ENCODE data around the gene GFPT2. TPM values are rescaled to one million over a fixed set of nuclear protein-coding genes. Genes with fewer than 3 reads are reported as not detected.

Gene GFPT2
- total and polyA plus RNA-seq, 2 of the 4 experiments (the other 2 are of a cell fraction), result 20.3 to 20.8 TPM

DNA sequence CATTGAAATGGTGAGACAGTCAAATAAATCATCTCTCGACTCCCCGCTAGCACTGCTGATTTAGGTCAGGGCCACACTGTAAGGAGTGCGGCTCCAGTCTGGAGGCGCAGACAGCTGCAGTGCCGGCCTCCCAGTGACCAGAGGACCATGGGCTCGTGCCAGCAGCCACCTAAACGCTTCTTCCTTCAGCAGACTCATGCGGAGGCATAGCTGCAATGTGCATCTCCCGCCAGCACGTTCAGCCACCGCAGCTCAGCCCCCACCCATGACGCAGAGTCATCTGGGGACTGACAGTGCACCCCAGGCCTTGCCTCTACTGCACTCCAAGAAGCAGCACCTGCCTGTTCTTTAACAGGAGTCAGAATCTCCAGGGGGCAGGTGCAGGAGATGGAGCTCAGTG, 47.7 kb downstream of the GFPT2 start:
- no peak overlapping the region for H3K14ac ChIP-seq (replicated peaks; ENCODE audit: low read depth, low read length)
- no peak overlapping the region for H2AFZ ChIP-seq (replicated peaks; ENCODE audit: low read length, poor library complexity)
- POLR2A ChIA-PET (ENCODE audit: unreplicated experiment), result no interaction called here
- peaks cover 7% of the 10 kb centered on the region; the same call in 1 of the 2 replicates for H3K9me1 ChIP-seq (ENCODE audit: insufficient read depth, low read length)
- H2BK20ac ChIP-seq (ENCODE audit: low read depth, low read length), result no peak overlapping the region
- H3K9me3 ChIP-seq (ENCODE audit: control insufficient read depth, insufficient read depth, low read length), result no peaks in the 10 kb centered on the region
- H3K4me3 ChIP-seq (ENCODE audit: insufficient read depth, low read depth, low read length), result no peak overlapping the region
- H3K4me2 ChIP-seq (ENCODE audit: low read depth, low read length), result no peak overlapping the region
- intact Hi-C loops (cut with micrococcal nuclease) (no loop called here), dilution Hi-C loops (cut with HindIII; ENCODE audit: low sequenced_read_pairs, unreplicated experiment) (no loop called here), in situ Hi-C loops (cut with MboI; ENCODE audit: low sequenced_read_pairs) (no loop called here)
- H4K91ac ChIP-seq (ENCODE audit: insufficient read depth, low read depth, low read length), result no peak overlapping the region
- no peak overlapping the region for H4K5ac ChIP-seq (ENCODE audit: low read depth, low read length)
- no peak overlapping the region for H3K4ac ChIP-seq (ENCODE audit: low read depth, low read length)
- DNase-seq (no peak), ATAC-seq (ENCODE audit: low read depth) (no peak)
- no peak overlapping the region for H2AK5ac ChIP-seq (ENCODE audit: low read depth, low read length)
- no peak overlapping the region for H3K18ac ChIP-seq (ENCODE audit: low read depth, low read length)
- no peak overlapping the region for H2AK9ac ChIP-seq (replicated peaks; ENCODE audit: low read depth, low read length, poor library complexity)
- peaks cover 18% of the 10 kb centered on the region for H3K36me3 ChIP-seq (ENCODE audit: control insufficient read depth, insufficient read depth, low read length)
- no peak overlapping the region for H4K8ac ChIP-seq (ENCODE audit: low read depth in 2 of 2, low read length in 2 of 2)
- no peak for TF ChIP-seq MAZ (IDR thresholded peaks at IDR 0.05; ENCODE audit: borderline replicate concordance, low read depth, low read length)
- TF ChIP-seq POLR2A (IDR thresholded peaks at IDR 0.05; ENCODE audit: low read depth, low read length), result no peak
- TF ChIP-seq SMC3 (IDR thresholded peaks at IDR 0.05; ENCODE audit: low read depth, low read length), result no peak
- TF ChIP-seq FOS (IDR thresholded peaks at IDR 0.05; ENCODE audit: low read depth, low read length), result no peak
- TF ChIP-seq, protein P1, sequence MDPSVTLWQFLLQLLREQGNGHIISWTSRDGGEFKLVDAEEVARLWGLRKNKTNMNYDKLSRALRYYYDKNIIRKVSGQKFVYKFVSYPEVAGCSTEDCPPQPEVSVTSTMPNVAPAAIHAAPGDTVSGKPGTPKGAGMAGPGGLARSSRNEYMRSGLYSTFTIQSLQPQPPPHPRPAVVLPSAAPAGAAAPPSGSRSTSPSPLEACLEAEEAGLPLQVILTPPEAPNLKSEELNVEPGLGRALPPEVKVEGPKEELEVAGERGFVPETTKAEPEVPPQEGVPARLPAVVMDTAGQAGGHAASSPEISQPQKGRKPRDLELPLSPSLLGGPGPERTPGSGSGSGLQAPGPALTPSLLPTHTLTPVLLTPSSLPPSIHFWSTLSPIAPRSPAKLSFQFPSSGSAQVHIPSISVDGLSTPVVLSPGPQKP (IDR thresholded peaks at IDR 0.05; ENCODE audit: borderline replicate concordance, low read depth, low read length), result no peak
- no peak for TF ChIP-seq MXI1 (IDR thresholded peaks at IDR 0.05; ENCODE audit: borderline replicate concordance, low read depth, low read length)
- H2BK120ac ChIP-seq (ENCODE audit: low read depth, low read length), result no peak overlapping the region
- no peaks in the 10 kb centered on the region for H3K79me1 ChIP-seq (ENCODE audit: low read depth in 1 of 2, low read length in 2 of 2)
- H3K23ac ChIP-seq (ENCODE audit: low read depth, low read length), result no peak overlapping the region
- no peaks in the 10 kb centered on the region for H4K20me1 ChIP-seq (ENCODE audit: insufficient read depth, low read length)
- H3K27ac ChIP-seq (ENCODE audit: insufficient read depth, low read length), result no peak overlapping the region
- CTCF ChIA-PET, result interaction anchor here (0.6 to 1.2 kb wide), 2 partner anchors 10 to 537 kb away, joined by 3 to 5 read pairs; no protein-coding TSS in a partner anchor
- 94% methylated on average over 10 of the region's 12 CpGs; no CpG with 5 or more reads in 1 of the 2 experiments for WGBS, 2 experiments (ENCODE audit: extremely low coverage in 2 of 2, insufficient read length in 1 of 2)
- H3K4me1 ChIP-seq (ENCODE audit: control insufficient read depth, insufficient read depth, low read length), result no peaks in the 10 kb centered on the region
- no TSS peak for BruUV-seq (replicated peaks)
- no peak overlapping the region for H3K9ac ChIP-seq (ENCODE audit: low read depth, low read length)
- H2BK5ac ChIP-seq (ENCODE audit: low read depth, low read length, poor library complexity, severe bottlenecking), result no peak overlapping the region
- H3K27me3 ChIP-seq (ENCODE audit: control insufficient read depth, insufficient read depth, low read length), result no peaks in the 10 kb centered on the region
- no peak overlapping the region for H2BK15ac ChIP-seq (ENCODE audit: low read depth, low read length)
- no peak overlapping the region for H3K56ac ChIP-seq (ENCODE audit: extremely low read depth, insufficient read depth, low read length)

All from IMR-90 (cell line).